DOHH2 (cell line): Measurements from ENCODE around the gene NRBP1.

Source experiments
- H3F3A ChIP-seq: fragments of 200-600 bp; sonication (generic), shearing (Covaris generic); 2 replicates; pipeline ENCODE4 v1.6.0; 2016; ENCODE audit warnings: antibody characterized with exemption, mild to moderate bottlenecking; ENCODE audit not compliant: control insufficient read depth, insufficient read depth
- H3K27ac ChIP-seq: fragments of 200-600 bp; sonication (generic); 2 replicates; pipeline ENCODE4 v1.5.1; 2014; ENCODE audit warnings: low read depth, mild to moderate bottlenecking, low read length, moderate library complexity
- H3K27me3 ChIP-seq: fragments of 200-600 bp; sonication (generic); 2 replicates; pipeline ENCODE4 v1.6.1; 2014; ENCODE audit warnings: mild to moderate bottlenecking, low read length, mixed read lengths; ENCODE audit not compliant: control insufficient read depth
- H3K36me3 ChIP-seq: fragments of 200-600 bp; sonication (generic); 2 replicates; pipeline ENCODE4 v1.6.1; 2014; ENCODE audit warnings: mild to moderate bottlenecking, low read length, moderate library complexity, mixed read lengths; ENCODE audit not compliant: control insufficient read depth
- H3K4me1 ChIP-seq: fragments of 200-600 bp; sonication (generic); 2 replicates; pipeline ENCODE4 v1.6.1; 2014; ENCODE audit warnings: mild to moderate bottlenecking, low read length, mixed read lengths; ENCODE audit not compliant: control insufficient read depth
- H3K4me2 ChIP-seq: fragments of 200-600 bp; sonication (generic); 2 replicates; pipeline ENCODE4 v1.6.0; 2014; ENCODE audit warnings: mild to moderate bottlenecking, low read length, moderate library complexity
- H3K4me3 ChIP-seq: fragments of 200-600 bp; sonication (generic); 2 replicates; pipeline ENCODE4 v1.5.1; 2014; ENCODE audit warnings: mild to moderate bottlenecking, low read length, mixed read lengths
- H3K79me2 ChIP-seq: fragments of 200-600 bp; sonication (generic); 2 replicates; pipeline ENCODE4 v1.6.1; 2014; ENCODE audit warnings: mild to moderate bottlenecking, low read length, mixed read lengths; ENCODE audit not compliant: control insufficient read depth
- H3K9me2 ChIP-seq: fragments of 200-600 bp; sonication (generic); replicated peaks from 2 replicates; pipeline ENCODE4 v1.6.1; 2014; ENCODE audit warnings: mild to moderate bottlenecking, low read length, mixed read lengths; ENCODE audit not compliant: control insufficient read depth
- H3K9me3 ChIP-seq: fragments of 200-600 bp; sonication (generic); 2 replicates; pipeline ENCODE4 v1.6.1; 2014; ENCODE audit warnings: antibody characterized with exemption, low read length, mixed read lengths; ENCODE audit not compliant: control insufficient read depth, insufficient read depth
- H4K20me1 ChIP-seq: fragments of 200-600 bp; sonication (generic); 2 replicates; pipeline ENCODE4 v1.6.0; 2014; ENCODE audit warnings: low read depth, mild to moderate bottlenecking, antibody characterized with exemption, low read length, moderate library complexity; ENCODE audit not compliant: control insufficient read depth, insufficient read depth
- EZH2phosphoT487 ChIP-seq: fragments of 200-600 bp; sonication (generic); IDR thresholded peaks from 2 replicates; pipeline ENCODE4 v1.6.1; 2017; ENCODE audit warnings: borderline replicate concordance, mild to moderate bottlenecking, antibody characterized with exemption, low read length, moderate library complexity, mixed read lengths
- TF ChIP-seq, protein P1 (sequence below): fragments of 200-600 bp; sonication (generic); IDR thresholded peaks from one replicate; pipeline ENCODE4 v1.5.1; 2014; ENCODE audit warnings: antibody characterized with exemption, mild to moderate bottlenecking, low read depth, low read length; ENCODE audit not compliant: poor library complexity, severe bottlenecking

Gene NRBP1

DNA sequence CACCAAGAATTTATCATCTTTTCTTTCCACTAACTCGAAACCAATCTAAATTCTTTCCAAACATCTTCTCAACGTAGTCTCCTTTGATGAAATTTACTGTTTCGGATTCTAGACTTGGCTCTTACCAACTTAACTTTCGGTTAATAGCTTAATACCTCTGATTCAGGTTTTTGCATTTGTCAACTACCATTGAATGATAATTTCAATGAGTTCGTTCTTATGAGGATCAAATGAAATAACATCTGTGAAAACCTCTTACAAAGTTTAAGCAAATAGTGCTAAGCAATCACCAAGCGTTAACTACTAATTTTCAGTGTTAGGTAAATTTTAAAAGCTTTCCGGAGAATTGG, 593 bp upstream of the NRBP1 start:
- no peaks in the 10 kb centered on the region for H3K9me3 ChIP-seq
- H3K36me3 ChIP-seq, result no peaks in the 10 kb centered on the region; the same call in 1 of the 2 replicates
- peak overlapping the region; percentile 100 for H3K4me3 ChIP-seq
- H3F3A ChIP-seq, result no peaks in the 10 kb centered on the region
- H3K79me2 ChIP-seq, result peaks cover 38% of the 10 kb centered on the region
- TF ChIP-seq EZH2phosphoT487, result no peak
- TF ChIP-seq, protein P1, sequence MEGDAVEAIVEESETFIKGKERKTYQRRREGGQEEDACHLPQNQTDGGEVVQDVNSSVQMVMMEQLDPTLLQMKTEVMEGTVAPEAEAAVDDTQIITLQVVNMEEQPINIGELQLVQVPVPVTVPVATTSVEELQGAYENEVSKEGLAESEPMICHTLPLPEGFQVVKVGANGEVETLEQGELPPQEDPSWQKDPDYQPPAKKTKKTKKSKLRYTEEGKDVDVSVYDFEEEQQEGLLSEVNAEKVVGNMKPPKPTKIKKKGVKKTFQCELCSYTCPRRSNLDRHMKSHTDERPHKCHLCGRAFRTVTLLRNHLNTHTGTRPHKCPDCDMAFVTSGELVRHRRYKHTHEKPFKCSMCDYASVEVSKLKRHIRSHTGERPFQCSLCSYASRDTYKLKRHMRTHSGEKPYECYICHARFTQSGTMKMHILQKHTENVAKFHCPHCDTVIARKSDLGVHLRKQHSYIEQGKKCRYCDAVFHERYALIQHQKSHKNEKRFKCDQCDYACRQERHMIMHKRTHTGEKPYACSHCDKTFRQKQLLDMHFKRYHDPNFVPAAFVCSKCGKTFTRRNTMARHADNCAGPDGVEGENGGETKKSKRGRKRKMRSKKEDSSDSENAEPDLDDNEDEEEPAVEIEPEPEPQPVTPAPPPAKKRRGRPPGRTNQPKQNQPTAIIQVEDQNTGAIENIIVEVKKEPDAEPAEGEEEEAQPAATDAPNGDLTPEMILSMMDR, result no peak
- H3K9me2 ChIP-seq, result no peaks in the 10 kb centered on the region
- H4K20me1 ChIP-seq, result peaks cover 3% of the 10 kb centered on the region; the same call in 1 of the 2 replicates
- no peaks in the 10 kb centered on the region for H3K27me3 ChIP-seq
- H3K4me2 ChIP-seq, result peak overlapping the region; percentile 98
- peak overlapping the region; percentile 67 for H3K27ac ChIP-seq
- H3K4me1 ChIP-seq, result peaks cover 22% of the 10 kb centered on the region

DNA sequence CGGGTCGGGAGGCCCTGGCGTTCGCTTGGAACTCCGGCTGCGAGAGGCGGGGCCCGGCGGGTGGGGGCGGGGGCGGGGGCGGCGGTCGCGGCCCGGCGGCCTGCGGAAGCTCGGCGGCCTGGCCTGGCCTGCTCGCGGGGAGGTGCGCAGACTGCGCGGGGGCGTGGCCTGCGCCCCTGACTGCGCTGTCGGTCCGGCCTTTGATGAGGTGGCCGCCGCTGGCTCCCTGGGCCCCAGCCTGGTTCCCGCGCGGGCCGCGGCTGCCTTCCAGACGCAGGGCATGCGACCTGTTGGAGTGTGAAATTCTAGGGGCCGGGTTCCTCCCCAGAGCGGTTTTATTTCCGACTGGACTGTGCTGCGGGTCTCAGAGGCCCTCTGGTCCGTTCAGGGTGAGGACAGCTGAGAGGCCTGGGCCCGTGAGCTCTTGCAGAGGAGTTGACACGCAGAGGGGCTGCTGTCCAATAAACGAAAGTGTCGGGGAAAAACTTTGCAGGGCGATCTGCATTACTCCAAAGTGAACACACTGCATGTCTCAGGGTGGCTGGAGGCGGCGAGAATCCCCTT, 629 bp downstream of the NRBP1 start:
- Histone ChIP-seq H3K9me3 (no peaks in the 10 kb centered on the region), H3K27me3 (no peaks in the 10 kb centered on the region), H3K36me3 (peaks cover 11% of the 10 kb centered on the region), H3K79me2 (peaks cover 38% of the 10 kb centered on the region), H3K4me1 (peaks cover 22% of the 10 kb centered on the region), H3K4me3 (peak overlapping the region; percentile 100), H4K20me1 (peaks cover 3% of the 10 kb centered on the region; the same call in 1 of the 2 replicates), H3K27ac (peak overlapping the region; percentile 67), H3K9me2 (no peaks in the 10 kb centered on the region), H3F3A (no peaks in the 10 kb centered on the region), H3K4me2 (peak overlapping the region; percentile 98)
- TF ChIP-seq EZH2phosphoT487, result no peak
- TF ChIP-seq, protein P1, result no peak

DNA sequence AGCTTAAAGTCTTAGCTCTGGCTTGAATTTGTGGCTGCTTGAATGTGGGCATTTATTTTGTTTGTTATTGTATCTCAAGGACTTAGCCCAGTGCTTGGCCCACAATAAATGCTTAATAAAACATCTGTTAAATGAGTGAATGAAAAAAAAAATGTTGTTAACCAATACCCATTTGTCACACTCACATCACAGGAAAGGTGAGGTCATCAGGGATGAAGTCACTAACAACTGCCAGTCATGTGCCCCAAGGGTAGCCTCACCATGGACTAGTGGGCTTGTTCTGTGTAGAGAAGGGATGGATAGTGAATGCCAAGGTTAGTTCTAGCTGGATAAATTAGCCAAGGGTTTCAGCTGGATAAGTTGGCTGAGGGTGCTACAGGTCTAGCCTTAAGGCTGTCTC, 3.0 kb downstream of the NRBP1 start:
- no peak for TF ChIP-seq EZH2phosphoT487
- TF ChIP-seq, protein P1, result no peak
- Histone ChIP-seq H3K9me2 (no peaks in the 10 kb centered on the region), H3K36me3 (peaks cover 34% of the 10 kb centered on the region), H4K20me1 (peaks cover 3% of the 10 kb centered on the region; the same call in 1 of the 2 replicates), H3F3A (no peaks in the 10 kb centered on the region), H3K4me1 (peaks cover 22% of the 10 kb centered on the region), H3K27me3 (no peaks in the 10 kb centered on the region), H3K4me2 (no peak overlapping the region), H3K9me3 (no peaks in the 10 kb centered on the region), H3K27ac (no peak overlapping the region), H3K4me3 (no peak overlapping the region), H3K79me2 (peaks cover 38% of the 10 kb centered on the region)
